T-helper 2 cell treated with Interferon-gamma antibody and Interleukin-4, amounts not matched to agents 100 ng/mL and 5 ng/mL, for 36 hours (primary cell): Measurements from ENCODE around the gene CRIP3. TPM values are rescaled to one million over a fixed set of nuclear protein-coding genes. Genes with fewer than 3 reads are reported as not detected.
"Not testable (repeated sequence)": the region's sequence is repeated elsewhere in the genome, so short reads cannot be mapped to it uniquely, and the experiment has no call there.

ENCODE experiments used
- intact Hi-C: fragments of 100-400 bp; cut with micrococcal nuclease; formaldehyde crosslinking; loops from one replicate; pipeline ENCODE4 v1.15.1; 2023
- total RNA-seq: library from RNA; stranded (reverse); gene quantifications from 2 replicates; pipeline ENCODE4 v1.2.3, GENCODE V29; 2022

Gene CRIP3
- total RNA-seq, 1 donor from 2014 or later: 0.23 TPM

GRCh38 chr6:43307451-43308100, 1.1 kb downstream of the CRIP3 start:
- intact Hi-C loops: no loop called here

- intact Hi-C loops: no loop called here
Observed at GRCh38 chr6:43306086-43306485, 2.5 kb downstream of the CRIP3 start.

GRCh38 chr6:43304882-43305281, 3.7 kb downstream of the CRIP3 start:
- intact Hi-C loops: no loop called here

- intact Hi-C loops: no loop called here
Observed at GRCh38 chr6:43304361-43304760, 4.3 kb downstream of the CRIP3 start.

- intact Hi-C loops: no loop called here
Observed at GRCh38 chr6:43303751-43304331, 4.8 kb downstream of the CRIP3 start.

GRCh38 chr6:43303006-43303405, 5.6 kb downstream of the CRIP3 start:
- intact Hi-C loops: not testable (repeated sequence)

- intact Hi-C loops: no loop called here
Observed at GRCh38 chr6:43302126-43302525, 6.5 kb downstream of the CRIP3 start.

- intact Hi-C loops: no loop called here
Observed at GRCh38 chr6:43301081-43301870, 7.3 kb downstream of the CRIP3 start.

GRCh38 chr6:43299338-43300293, 9.0 kb downstream of the CRIP3 start:
- intact Hi-C loops: no loop called here

- intact Hi-C loops: no loop called here
Observed at GRCh38 chr6:43298565-43299337, 9.9 kb downstream of the CRIP3 start.

- intact Hi-C loops: no loop called here
Observed at GRCh38 chr6:43297644-43298564, 10.7 kb downstream of the CRIP3 start, which contains the start of gene SLC22A7. TSS of gene SLC22A7 (plus strand) at chr6:43298260. CDS start at chr6:43298359, 99 bp downstream.

- intact Hi-C loops: no loop called here
Observed at GRCh38 chr6:43296780-43297497, 11.7 kb downstream of the CRIP3 start.

- intact Hi-C loops: no loop called here
Observed at GRCh38 chr6:43295456-43295855, 13.2 kb downstream of the CRIP3 start.

- intact Hi-C loops: no loop called here
Observed at GRCh38 chr6:43294536-43294935, 14.1 kb downstream of the CRIP3 start.

GRCh38 chr6:43293698-43294097, 14.9 kb downstream of the CRIP3 start:
- intact Hi-C loops: no loop called here

- intact Hi-C loops: no loop called here
Observed at GRCh38 chr6:43292763-43293318, 15.8 kb downstream of the CRIP3 start.

GRCh38 chr6:43292341-43292740, 16.3 kb downstream of the CRIP3 start:
- intact Hi-C loops: no loop called here

- intact Hi-C loops: no loop called here
Observed at GRCh38 chr6:43291708-43292107, 16.9 kb downstream of the CRIP3 start.
